G401.6 (cell line): Measurements from ENCODE around the gene PRKN.
"Not testable (repeated sequence)": the region's sequence is repeated elsewhere in the genome, so short reads cannot be mapped to it uniquely, and the experiment has no call there.

ENCODE experiments used
- FAIRE-seq: peaks from 2 replicates; lab custom pipeline; 2012; peaks lifted over from hg19 to GRCh38; lab: Jason Lieb, UNC

Gene PRKN

DNA sequence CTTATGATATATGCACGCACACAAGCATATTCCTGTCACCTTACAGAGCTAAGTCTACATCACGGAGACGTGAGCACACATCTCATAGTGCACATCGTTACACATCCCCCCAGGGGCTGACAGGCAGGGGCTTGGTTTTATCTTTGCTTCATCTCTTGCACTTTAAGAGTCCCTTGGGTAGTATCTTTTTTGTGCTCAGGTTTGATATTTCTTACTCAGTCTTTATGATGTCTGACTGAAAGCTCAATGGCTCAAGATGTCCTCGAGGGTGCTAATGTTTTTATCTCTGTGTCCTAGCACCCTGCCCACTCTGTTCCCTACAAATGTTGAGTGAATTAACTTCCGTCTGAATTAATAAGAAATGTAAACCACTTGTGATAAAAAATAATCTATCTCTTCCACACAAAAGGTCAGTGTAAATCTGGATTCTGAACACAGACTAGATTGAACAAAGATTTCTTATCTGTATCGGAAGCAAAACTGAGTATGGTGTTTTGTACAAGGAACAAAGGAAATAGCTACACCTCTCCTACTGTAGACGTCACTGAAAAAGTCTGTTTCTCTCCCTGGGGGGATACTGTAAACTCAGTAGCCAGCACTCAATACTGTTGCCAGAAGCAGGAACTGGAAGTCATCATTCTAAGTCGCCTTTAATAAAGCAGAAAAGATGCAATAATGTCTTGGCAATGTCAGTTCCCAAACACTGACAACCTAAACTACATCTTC lies 195.1 kb downstream of the PRKN start:
- FAIRE-seq: no peak

- FAIRE-seq: not testable (repeated sequence)
Observed at GRCh38 chr6:162531391-162531790, 196.2 kb downstream of the PRKN start.

- no peak for FAIRE-seq
Observed at GRCh38 chr6:162528538-162528937, 199.0 kb downstream of the PRKN start.

- no peak for FAIRE-seq
Observed at GRCh38 chr6:162526960-162527359, 200.6 kb downstream of the PRKN start.

- no peak for FAIRE-seq
Observed at GRCh38 chr6:162525181-162525580, 202.4 kb downstream of the PRKN start.

DNA sequence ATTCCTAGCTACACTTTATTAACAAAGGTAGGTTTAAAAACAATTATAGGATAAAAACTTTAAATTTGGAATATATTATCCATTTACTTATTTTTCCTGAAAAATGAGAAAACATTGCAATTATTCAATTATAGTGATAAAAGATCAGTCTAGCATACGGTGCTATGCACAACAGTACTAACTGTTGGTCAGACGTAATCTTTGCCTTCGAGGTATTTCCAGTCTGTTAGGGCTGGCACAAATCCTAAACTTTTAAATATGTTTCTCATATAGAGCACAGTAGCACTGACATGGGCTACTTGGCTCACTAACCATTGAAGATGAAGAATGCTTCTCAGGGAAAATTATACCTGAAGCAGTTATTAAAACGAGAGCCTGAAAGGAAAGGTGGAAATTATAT lies 214.8 kb downstream of the PRKN start:
- FAIRE-seq: no peak

DNA sequence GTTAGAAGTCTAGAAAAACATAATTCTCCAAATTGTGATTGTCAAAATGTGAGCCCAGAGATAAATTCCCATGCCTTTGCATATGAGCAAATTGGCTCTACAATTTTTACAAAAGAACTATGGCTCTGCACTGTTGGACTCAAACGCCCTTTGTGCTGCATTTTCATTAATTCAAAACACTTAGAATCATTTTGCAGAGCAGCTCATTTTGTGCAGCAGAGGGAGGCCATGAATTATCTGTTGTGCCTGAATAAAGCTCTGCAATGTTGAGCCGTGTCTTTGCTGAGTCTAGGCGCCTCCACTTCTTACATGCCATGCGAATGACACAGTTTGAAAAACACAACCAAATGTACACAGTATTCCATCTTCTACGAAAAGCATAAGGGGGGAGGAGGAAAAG lies 230.2 kb downstream of the PRKN start:
- no peak for FAIRE-seq

DNA sequence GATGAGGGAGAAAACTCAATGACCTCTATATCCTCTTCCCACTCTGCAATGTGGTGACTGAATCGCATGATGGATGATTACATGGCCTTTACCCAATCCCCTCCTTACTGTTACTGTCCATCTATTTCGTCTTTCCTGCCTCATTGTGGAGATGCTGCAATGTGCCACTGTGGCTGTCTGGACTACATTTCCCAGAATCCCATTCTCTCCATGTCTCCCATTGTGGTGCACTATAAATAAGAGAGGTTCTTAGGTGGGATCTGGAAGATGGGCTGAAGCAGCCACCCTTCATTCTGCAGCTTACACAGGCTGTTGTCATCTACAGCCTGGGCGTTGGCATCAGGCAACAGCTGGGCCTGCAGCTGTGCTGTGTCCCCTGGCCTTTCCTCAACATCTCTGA lies 233.6 kb downstream of the PRKN start:
- FAIRE-seq: no peak

- FAIRE-seq: no peak
Observed at GRCh38 chr6:162491637-162492036, 235.9 kb downstream of the PRKN start.

DNA sequence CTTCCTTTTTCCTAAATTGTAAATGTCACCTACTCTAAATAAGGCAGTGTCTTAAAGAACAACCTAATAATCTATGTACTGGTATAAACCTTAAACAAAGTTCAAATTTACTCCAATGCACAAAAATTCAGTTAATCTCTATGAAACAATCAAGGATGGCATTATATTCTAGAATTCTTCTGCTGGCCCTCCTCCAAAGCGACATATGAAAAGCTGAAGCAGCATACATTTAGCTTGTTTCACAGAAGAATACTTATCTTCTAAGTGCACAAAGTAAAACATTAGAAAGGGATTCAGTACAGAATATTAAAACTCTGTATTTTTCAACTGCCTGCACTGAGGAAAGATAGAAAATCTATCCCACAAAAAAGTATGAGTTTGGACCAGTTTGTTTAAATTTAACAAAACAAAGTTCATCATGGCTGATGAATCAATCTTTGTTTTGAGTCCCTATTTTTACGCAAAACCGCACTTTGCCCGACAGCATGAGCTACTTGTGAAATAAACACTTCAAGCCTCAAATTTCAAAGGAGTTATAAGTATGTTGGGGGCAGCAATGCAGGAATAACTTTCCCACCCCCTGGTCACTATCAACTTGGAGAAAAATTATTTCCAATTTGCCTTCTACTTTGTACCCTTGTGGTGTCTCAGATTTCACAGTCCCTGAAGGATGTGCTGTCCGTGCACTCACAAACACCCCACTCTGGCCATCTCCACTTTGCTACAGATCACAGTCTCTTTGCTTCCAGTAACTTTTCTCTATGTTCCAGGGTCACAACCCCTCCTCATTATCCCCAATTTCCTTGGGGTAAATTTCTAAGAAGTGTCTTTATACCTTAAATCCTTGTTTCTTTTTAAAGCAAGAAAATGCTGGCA lies 238.2 kb downstream of the PRKN start:
- FAIRE-seq: no peak

DNA sequence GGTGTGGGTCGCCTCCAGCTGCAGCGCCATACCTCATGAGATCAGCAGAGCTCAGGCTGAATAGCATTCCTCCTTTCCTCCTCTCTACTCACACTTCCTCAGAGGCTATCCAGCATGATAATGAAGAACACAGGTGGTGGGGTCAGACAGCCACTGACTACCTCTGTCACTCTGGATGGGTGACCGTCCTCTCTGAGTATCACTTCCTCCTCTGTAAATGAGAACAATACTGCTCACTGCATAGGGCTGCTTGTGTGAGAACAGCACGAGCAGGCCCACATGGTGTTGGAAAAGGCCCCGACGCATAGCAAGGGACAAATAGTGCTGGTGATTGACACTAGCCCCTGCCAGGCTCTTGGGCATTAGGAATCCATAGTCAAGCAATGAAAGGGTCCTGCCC lies 239.1 kb downstream of the PRKN start:
- no peak for FAIRE-seq

GRCh38 chr6:162485464-162485863 lies 242.1 kb downstream of the PRKN start:
- no peak for FAIRE-seq

- no peak for FAIRE-seq
Observed at GRCh38 chr6:162481938-162482337, 245.6 kb downstream of the PRKN start.

GRCh38 chr6:162481320-162481719 lies 246.2 kb downstream of the PRKN start:
- FAIRE-seq: no peak

DNA sequence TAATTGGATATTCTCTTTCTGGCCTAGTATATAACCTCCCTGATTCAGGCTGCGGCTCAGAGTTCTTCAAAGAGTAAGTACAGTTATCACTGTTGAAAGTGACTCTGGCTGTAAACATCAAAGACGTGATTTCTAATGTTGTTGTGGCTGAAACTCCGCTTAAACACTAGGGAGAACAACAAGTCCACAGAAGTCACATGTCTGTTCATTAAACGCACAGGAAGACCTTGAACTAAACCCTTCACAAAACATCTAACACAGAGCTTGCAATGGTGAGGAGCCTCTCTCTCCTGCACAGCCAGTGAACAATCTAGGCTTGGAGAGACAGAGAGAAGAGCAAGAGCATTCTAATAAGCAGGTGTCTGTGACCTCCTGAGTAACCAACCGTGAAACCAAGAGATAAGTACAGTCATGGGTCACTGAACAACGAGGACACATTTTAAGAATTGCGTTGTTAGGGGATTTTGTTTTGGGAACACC lies 249.3 kb downstream of the PRKN start:
- FAIRE-seq: no peak

- no peak for FAIRE-seq
Observed at GRCh38 chr6:162474722-162475121, 252.8 kb downstream of the PRKN start.

GRCh38 chr6:162471842-162472241 lies 255.7 kb downstream of the PRKN start:
- no peak for FAIRE-seq

DNA sequence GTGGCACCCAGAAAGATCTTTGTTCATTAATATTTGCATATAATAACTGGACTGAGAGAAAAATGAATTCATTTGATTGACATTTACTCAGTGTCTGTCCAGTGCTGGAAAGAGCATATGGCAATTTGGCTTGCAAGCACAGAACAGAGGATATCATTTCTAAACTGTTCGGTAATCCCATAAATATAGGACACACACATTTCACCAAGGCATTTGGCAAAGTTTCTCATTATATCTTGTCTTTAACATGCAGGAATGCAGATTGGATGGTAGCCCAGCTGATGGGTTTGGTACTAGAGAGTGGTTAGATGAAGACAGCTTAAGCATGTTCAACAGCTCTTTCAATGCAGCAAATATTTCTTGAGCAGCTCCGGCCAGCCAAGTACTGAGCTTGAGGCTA lies 259.2 kb downstream of the PRKN start:
- FAIRE-seq: no peak

GRCh38 chr6:162467679-162468078 lies 259.9 kb downstream of the PRKN start:
- FAIRE-seq: no peak

DNA sequence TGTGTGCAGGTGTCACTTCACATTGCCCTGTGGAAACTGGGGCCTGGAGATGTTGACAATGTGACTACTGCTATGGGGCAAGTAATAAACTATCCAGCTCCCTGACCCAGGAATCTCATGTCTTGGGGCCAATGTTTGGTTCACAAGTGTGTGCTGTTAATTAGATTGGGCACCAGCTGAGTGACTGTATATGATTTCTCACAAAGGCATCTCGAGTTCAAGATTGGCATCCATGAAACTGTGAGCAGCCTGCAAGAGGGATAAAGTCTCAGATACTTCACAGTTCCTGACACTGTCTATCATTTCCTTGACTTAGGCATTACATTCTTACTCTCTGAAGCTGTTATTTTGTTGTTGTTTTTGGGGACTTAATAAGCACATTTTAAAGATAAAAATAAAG lies 264.0 kb downstream of the PRKN start:
- no peak for FAIRE-seq

- no peak for FAIRE-seq
Observed at GRCh38 chr6:162459985-162460384, 267.6 kb downstream of the PRKN start.

DNA sequence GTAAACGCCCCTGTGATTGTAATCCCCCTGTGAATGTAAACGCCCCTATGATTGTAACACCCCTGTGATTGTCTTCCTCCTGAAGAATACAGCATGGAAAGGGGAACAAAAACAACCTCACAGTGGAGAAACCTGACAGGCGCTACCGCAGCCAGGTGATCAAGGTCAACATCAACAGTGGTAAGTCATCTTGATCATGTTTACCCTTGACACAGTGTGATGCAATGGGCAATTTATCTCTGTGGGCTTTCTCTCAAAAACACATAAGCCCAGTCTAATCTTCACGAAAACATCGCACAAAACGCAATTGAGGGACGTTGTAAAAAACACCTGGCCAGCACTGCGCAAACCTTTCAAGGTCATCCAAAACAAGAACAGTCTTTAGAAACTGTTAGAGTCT lies 277.2 kb downstream of the PRKN start:
- FAIRE-seq: no peak

GRCh38 chr6:162448294-162448693 lies 279.3 kb downstream of the PRKN start:
- FAIRE-seq: no peak

DNA sequence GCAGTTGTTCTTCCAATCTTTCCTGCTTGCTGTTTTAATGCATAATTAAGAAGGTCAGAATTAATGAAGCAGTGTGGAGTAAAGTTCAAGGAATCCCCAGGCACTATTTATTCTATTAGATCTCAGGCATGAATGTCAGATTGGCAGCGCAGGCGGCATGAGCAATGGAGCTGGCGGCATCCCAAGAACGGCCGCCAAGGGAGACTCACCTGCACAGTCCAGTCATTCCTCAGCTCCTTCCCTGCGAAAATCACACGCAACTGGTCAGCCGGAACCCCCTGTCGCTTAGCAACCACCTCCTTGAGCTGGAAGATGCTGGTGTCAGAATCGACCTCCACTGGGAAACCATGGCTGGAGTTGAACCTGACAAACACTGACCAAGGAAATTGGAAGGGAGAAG lies 284.5 kb downstream of the PRKN start:
- no peak for FAIRE-seq
